Activated CD4-positive, alpha-beta T cell treated with anti-CD3 and anti-CD28 coated beads, Interleukin-2, amount 50 U/mL, for 4 hours (primary cell): Measurements from ENCODE around the gene ZNF408.
"Not testable (repeated sequence)": the region's sequence is repeated elsewhere in the genome, so short reads cannot be mapped to it uniquely, and the experiment has no call there.

Source experiments
- DNase-seq, 2 experiments: peaks; one replicate each; pipeline ENCODE4 v3.0.0-alpha.2; 2020

ZNF408 gene

GRCh38 chr11:46700241-46701077 lies at the start of gene ZNF408, which contains the start of gene ARHGAP1:
Gene ZNF408 (plus strand): TSS chr11:46701031. CDS start chr11:46701048, 17 bp downstream.
Gene ARHGAP1 (minus strand): TSS chr11:46700619. CDS start chr11:46696107, 4,512 bp downstream.
- DNase-seq: peak; percentile 99

- DNase-seq: no peak
These were observed 45.2 kb upstream of the ZNF408 start for GRCh38 chr11:46655631-46656030.

- DNase-seq: no peak
These were observed 43.6 kb upstream of the ZNF408 start for GRCh38 chr11:46657186-46657585.

GRCh38 chr11:46658259-46658658 lies 42.6 kb upstream of the ZNF408 start:
- no peak for DNase-seq

- no peak for DNase-seq
These were observed 40.9 kb upstream of the ZNF408 start for GRCh38 chr11:46659908-46660307.

- DNase-seq: no peak
These were observed 39.0 kb upstream of the ZNF408 start for GRCh38 chr11:46661836-46662235.

GRCh38 chr11:46662366-46662765 lies 38.5 kb upstream of the ZNF408 start:
- no peak for DNase-seq

- no peak for DNase-seq
These were observed 37.4 kb upstream of the ZNF408 start for GRCh38 chr11:46663277-46663940.

GRCh38 chr11:46664612-46665011 lies 36.2 kb upstream of the ZNF408 start:
- no peak for DNase-seq

GRCh38 chr11:46665356-46665755 lies 35.5 kb upstream of the ZNF408 start:
- no peak for DNase-seq

- no peak for DNase-seq
These were observed 34.3 kb upstream of the ZNF408 start for GRCh38 chr11:46666516-46666915.

- DNase-seq: no peak
These were observed 33.8 kb upstream of the ZNF408 start for GRCh38 chr11:46667043-46667481.

- no peak for DNase-seq
These were observed 32.2 kb upstream of the ZNF408 start for GRCh38 chr11:46668480-46669085.

GRCh38 chr11:46669711-46670139 lies 31.1 kb upstream of the ZNF408 start:
- DNase-seq: no peak

- DNase-seq: not testable (repeated sequence)
These were observed 30.3 kb upstream of the ZNF408 start for GRCh38 chr11:46670521-46670920.

- DNase-seq: no peak
These were observed 28.9 kb upstream of the ZNF408 start for GRCh38 chr11:46671958-46672315.

GRCh38 chr11:46672381-46672839 lies 28.4 kb upstream of the ZNF408 start:
- no peak for DNase-seq

- DNase-seq: no peak
These were observed 26.9 kb upstream of the ZNF408 start for GRCh38 chr11:46673713-46674462.

GRCh38 chr11:46674463-46675287 lies 26.2 kb upstream of the ZNF408 start:
- no peak for DNase-seq

GRCh38 chr11:46675288-46675851 lies 25.5 kb upstream of the ZNF408 start:
- DNase-seq: no peak

- DNase-seq: no peak
These were observed 24.9 kb upstream of the ZNF408 start for GRCh38 chr11:46675949-46676348.
